Left colon (tissue), 2 donors: Measurements from ENCODE around the gene LENG1. TPM values are rescaled to one million over a fixed set of nuclear protein-coding genes. Genes with fewer than 3 reads are reported as not detected.
"Not testable (repeated sequence)": the region's sequence is repeated elsewhere in the genome, so short reads cannot be mapped to it uniquely, and the experiment has no call there.

Experiments used
- ATAC-seq: fragments of 200-7000 bp; cut with Tn5 transposase; one replicate; pipeline ENCODE4 v1.9.1; 2020; ENCODE audit warnings: mild to moderate bottlenecking, moderate library complexity
- DNase-seq, 2 donors: peaks; one replicate each; pipeline ENCODE4 v3.0.0-alpha.2; 2020
- intact Hi-C, 2 donors: fragments of 100-400 bp; cut with DNase I in 1 of 2; cut with micrococcal nuclease in 1 of 2; formaldehyde crosslinking; loops; one replicate each; pipeline versions ENCODE4 v1.11.2 to v1.14.0; 2022; cut with DNase I, micrococcal nuclease
- total RNA-seq, 2 donors: library from RNA; stranded (reverse); fragmentation: NEBNext Ultra II Directional; extraction: Animal tissue kit (Norgen Biotek cat#: 25700); gene quantifications; one replicate each; pipeline ENCODE4 v1.2.1, GENCODE V29; 2021
- donor health status: DM: no; HTN: no; CAD: no.
- donor health status: DM: yes; HTN: yes; CAD: no.

LENG1 gene
- total RNA-seq, 2 donors from 2014 or later = 5.3 to 7.3 TPM

DNA sequence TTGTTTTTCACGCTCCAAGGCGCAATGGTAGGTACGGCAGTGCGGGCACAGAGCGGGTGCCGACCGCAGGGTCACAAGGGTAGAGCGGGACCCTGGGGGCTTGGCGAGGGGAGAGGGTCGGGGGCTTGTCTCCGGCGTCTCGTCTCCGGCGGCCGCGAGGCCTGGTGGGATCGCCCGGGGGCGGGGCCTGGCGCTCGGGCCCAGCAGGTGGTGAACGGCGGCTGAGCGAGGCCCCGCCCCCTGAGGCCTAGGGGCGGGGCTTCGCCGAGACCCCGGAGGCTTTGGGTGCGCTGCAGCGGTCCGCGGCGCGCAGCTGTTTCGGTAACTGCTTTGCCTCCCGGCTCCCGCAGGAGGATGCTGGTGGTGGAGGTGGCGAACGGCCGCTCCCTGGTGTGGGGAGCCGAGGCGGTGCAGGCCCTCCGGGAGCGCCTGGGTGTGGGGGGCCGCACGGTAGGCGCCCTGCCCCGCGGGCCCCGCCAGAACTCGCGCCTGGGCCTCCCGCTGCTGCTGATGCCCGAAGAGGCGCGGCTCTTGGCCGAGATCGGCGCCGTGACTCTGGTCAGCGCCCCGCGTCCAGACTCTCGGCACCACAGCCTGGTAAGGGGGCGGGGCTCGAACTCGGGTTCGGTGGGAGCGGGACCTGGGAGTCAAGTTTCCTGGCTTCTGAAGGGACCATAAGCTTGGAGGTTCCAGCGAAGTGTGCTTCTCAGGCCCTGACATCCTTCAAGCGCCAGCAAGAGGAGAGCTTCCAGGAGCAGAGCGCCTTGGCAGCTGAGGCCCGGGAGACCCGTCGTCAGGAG, 31.7 kb upstream of the LENG1 start, which contains the start of gene TSEN34:
TSS of gene TSEN34 (plus strand) at position 298 of the 800 bp plus-strand sequence. CDS start at position 355, 57 bp downstream.
- intact Hi-C loops = no loop called here
- ATAC-seq (peak; percentile 42), DNase-seq (peak; percentile 58 to 89)

DNA sequence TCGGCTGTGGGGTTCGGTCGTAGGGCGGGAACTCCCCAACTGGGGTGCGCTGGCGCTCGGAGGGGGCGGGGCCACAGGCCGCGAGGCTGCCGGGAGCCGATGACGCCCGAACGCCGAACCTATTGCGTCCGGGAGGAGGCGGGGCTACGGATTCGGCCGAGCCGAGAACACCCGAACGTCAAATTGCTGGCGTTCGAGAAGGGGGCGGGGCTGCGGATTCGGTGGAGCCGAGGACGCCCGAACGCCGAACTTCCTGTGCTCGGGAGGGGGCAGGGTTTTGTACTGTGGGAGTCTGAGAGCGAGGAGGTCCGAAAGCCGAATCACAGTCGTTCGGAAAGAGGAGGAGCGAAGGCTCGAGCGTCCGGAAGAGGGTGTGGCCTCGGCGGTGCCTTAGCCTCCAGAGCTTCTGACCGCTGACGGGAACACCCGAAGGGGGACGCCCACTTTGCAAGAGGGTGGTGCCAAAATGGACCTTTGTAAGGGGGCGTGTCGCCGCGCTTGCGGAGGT, 31.0 kb upstream of the LENG1 start:
- ATAC-seq = peak; percentile 58
- intact Hi-C loops = no loop called here
- DNase-seq = peak; percentile 99 to 100

DNA sequence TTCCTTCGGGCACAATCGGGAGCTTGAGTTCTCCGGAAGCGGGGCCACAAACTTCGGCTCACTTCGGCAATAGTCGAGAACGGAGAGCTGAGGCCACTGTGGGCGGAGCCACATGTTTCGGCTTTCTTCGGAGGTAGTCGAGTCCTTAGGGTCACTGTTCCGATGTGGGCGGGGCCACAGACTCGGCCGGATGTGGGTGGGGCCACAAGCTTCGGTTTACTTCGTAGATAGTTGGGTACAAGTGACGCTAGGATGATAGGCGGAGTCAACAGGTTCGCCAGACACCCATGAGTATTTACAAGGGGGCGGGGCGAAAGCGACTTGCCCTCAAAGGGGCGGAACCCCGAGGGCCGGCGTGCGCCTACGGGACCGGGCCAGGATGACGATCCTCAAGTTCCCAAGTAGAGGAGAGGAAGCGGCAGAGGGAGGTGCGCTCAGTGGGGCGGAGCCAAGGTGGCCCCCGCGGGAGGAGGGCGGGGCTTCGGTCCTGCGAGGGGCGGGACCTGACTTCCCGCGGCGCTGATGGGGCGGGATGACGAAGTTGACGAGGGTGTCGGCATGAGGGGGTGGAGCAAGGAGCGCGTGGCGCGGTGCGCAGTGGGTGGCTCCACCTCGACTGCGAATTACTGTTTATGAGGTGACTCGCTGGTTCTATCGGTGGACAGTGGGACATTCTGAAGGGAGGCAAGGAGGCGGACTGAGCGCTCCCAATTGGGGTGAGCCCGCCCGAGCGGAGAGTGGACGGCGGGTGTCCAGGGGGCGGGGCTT, 30.4 kb upstream of the LENG1 start:
- intact Hi-C loops = no loop called here
- DNase-seq = peak; percentile 100
- ATAC-seq = peak; percentile 60

DNA sequence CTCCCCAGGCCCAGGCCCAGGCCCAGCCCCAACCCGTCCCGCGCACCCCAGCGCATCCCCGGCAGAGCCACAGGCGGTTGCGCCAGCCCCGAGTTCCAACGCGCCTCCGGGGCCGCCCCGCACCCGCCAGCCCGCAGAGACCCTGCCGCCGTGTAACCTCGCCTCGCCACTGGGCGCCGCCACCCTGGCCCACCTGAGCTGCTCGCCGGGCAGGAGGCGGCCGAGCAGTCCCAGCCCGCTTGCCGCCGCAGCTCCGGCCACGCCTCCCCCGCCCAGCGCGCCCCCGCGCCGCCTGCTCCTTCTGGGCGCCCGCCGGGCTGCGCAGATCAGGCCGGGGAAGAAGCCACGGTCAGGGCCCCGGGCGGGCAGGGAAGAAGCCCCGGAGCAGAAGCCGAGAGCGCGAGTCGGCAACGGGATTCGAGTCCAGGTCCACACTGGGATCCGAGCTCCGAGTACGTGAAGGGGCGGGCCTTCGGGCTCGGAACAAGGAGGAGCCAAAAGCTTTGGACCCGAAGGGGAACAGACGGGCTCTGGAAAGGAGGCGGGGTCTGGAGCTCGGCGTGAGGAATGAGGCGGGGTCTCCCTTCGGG, 29.7 kb upstream of the LENG1 start, which contains the start of gene MBOAT7:
TSS of gene MBOAT7 (minus strand) at position 436 of the 590 bp plus-strand sequence. CDS start 1,072 bp downstream, outside the sequence.
- DNase-seq (no peak), ATAC-seq (peak; percentile 49)
- intact Hi-C loops = no loop called here

DNA sequence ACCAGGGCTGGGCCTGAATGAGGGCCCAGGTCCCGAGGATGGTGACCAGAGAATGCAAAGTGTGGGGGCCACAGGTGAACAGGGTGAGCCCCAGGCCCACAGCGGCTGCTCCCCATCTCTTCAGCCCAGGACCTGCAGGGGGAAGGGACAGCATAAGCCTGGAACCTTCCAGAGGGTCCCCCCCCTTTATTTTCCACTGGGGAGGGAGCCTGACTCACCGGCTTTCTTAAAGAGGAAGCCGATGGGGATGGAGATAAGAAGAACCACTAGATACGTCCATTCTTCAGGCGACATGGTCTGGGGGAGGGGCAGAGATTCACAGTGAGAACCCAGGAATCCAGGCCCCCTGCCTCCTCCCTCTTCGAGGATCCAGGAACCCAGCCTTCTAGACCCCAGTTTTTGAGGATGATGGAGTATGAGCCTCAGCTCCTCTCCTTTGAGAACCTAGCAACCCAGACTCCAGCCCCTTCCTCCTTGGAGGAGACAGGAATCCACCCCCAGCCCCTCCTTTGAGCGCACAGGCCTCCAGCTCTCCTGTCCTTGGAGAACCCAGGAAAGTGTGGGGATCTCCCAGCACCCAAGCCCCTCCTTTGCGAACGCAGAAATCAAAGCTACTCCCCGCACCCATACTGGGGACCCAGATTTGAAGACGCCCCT, 28.8 kb upstream of the LENG1 start:
- no peak for ATAC-seq
- intact Hi-C loops = no loop called here
- peak; percentile 57 to 63 for DNase-seq

DNA sequence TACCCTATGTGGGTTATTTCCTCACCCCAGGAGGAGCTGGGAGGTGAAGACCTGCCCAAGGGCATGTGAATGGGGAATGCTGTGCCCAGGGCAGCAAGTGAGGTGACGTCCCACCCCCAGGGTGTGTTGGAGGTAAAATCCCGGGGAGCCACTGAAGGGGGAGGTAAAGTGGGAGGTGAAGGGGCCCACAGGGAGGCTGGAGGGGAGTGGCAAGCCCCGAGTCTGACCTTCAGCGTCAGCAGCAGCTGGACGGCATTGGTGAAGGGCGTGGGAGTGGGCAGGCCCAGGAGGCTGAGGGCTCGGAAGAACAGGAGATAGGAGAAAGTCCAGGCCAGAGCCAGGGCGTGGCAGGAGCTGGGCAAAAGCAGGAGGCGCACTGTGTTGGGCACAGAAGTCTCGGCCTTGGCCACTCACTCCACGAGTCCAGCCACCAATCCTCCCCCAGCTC, 27.4 kb upstream of the LENG1 start:
- ATAC-seq (peak; percentile 26), DNase-seq (peak; percentile 90 to 92)
- intact Hi-C loops = no loop called here

DNA sequence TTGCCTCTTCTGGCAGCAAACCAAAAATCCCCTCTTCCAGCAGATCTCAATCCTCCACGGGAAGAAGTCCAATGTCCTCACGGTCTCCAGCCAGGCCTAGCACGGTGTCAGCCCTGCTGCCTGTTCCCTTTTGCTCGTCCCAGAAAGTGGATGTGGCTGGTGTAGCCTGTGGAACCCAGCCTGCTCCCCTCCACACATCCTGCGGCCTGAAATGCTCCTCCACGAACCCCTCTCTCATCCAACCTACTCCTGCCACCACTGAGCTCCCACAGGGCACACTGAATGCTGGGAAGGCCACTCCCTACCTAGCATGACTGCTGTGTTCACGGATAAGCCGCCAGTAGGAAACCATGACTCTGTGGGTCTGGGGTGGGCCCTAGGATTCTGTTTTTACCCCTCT, 26.8 kb upstream of the LENG1 start:
- DNase-seq (no peak), ATAC-seq (no peak)
- intact Hi-C loops = no loop called here

DNA sequence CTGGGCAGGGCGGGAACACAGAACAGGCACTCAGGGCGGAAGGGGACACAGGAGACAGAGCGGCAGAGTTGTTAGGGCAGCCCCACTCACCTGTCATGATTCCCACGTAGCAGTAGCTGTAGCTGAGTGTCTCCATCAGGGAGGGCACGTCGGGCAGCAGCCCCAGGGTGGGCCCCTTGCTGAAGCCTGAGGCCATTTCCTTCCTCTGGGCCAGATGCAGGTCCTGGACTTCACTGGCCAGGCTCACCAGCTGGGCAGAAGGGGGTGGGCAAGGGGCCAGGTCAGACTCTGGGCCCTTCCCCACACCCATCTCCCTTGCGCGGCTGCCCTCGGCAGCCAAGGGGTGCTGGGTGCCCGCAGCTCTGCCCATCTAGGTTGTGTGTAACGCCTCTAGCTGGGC, 23.9 kb upstream of the LENG1 start:
- ATAC-seq (no peak), DNase-seq (no peak)
- intact Hi-C loops = no loop called here

DNA sequence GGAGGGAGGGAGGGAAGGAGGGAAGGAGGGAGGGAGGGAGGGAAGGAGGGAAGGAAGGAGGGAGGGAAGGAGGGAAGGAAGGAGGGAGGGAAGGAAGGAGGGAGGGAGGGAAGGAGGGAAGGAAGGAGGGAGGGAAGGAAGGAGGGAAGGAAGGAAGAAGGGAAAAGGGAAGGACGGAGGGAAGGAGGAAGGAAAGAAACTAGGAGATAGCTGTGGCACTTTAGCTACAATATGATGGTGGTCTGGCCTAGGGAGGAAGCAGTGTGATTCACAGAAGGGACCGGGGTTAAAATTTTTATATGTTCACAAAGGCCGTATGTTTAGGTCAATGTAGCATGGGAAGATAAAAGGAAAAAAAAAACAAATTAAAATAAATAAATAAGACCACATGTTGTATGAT, 22.4 kb upstream of the LENG1 start:
- intact Hi-C loops, ATAC-seq: not testable (repeated sequence)

DNA sequence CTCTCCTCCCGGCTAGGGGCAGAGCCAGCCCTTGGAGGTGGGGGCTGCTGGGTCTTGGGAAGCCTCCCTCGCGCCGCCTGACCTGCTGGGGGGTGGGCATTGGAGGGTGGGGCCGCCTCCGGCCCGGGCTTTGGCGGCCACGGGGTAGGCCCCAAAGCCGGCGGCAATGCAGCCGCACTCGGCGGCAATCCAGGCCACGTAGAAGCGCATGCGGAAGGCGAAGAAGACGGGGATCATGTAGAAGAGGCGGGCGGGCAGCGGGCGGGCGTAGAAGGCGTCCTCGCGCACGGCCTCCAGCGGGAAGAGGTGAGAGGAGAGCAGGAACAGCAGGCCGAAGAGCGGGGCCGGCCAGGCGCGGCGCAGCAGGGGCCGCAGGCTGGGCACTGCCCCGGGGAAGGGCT, 21.2 kb upstream of the LENG1 start:
- intact Hi-C loops = no loop called here
- DNase-seq (no peak), ATAC-seq (no peak)

More for the DNA sequence above, 22.4 kb upstream of the LENG1 start:
- not testable (repeated sequence) for DNase-seq

DNA sequence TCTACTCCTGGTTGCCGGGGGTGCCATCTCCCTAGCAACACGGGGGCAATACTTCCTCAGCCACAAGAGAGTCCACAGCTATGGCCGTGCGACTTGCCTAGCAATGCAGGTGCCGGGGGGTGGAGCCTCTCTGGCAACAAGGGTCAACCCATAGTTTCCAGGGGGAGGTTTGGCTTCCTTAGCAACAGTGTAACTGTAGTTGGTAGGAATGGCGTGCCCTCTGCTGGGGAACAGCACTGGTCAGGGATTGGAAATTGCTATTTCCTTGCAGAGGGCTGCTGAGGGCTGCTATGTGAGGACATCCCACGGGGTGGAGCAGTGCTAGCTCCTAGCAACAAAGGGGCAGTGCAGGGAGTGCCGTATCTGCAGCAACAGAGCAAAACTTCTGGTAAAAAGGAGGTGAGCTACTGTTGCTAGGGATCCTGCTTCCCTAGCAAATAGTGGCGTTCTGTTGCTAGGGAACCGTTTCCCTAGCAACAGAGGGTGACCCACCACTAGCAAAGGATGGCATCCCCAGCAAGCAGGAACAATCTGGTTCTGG, 20.5 kb upstream of the LENG1 start:
- DNase-seq (peak; percentile 78 to 85), ATAC-seq (peak; percentile 92)
- intact Hi-C loops = no loop called here

DNA sequence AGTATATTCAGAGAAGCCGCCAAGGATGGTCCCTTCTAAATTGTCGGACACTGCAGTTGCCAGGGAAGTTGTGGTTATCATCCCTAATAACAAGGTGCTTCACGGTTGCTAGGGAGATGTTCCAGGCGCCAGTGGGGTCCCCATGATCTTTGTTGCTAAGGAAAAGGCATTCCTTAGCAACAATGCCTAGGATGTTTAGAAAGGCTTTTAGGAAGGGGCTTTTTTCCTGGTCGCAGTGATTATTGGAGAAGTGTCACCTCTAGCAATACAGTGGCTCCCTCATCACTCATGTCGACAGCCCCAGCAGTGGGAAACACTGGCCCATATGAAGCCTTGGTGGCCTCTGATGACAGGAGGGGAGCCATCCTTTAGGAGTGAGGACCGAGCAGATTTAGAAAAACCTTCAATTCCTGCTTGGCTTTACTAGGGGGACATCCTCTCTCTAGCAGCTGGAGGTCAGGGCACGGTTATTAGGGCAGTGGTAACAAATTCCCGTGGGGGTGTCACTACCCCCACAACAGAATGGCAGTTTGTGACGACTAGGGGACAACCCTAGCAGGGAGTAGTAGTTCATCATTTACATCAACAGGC, 19.8 kb upstream of the LENG1 start:
- intact Hi-C loops = no loop called here
- DNase-seq (no peak), ATAC-seq (no peak)

DNA sequence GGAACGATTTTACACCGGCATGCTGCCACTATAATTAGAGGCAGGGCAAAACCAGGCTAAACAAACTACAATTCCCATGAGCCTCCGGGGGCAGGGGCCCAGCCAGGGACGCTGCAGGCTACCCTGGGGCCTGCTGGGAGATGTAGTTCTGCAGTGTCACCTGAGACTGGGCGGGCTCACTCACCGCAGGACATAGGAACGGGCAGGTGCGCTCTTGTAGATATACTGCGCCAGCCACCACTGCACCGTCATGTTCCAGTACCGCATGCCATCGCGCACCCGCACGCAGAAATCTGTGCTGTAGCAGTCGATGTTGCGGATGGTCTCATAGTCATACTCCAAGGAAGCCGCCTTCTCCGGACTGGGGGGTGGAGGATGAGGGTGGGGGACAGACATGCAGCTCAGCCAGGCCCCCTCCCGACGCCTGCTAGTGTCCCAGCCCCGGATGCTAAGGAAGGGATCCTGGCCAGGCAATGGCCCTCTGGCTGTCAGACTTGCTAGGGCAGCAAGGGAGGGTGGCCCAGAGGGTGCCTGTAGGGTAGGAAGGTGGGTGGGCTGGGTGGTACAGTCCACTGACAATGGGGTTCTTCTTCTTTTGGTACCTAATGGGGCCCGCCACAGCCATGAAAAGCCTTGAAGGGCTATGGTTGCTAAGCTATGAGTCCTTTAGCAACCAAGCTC, 19.2 kb upstream of the LENG1 start:
- ATAC-seq (peak; percentile 37), DNase-seq (peak in 1 of 2 donors; percentile 30)
- intact Hi-C loops = no loop called here

DNA sequence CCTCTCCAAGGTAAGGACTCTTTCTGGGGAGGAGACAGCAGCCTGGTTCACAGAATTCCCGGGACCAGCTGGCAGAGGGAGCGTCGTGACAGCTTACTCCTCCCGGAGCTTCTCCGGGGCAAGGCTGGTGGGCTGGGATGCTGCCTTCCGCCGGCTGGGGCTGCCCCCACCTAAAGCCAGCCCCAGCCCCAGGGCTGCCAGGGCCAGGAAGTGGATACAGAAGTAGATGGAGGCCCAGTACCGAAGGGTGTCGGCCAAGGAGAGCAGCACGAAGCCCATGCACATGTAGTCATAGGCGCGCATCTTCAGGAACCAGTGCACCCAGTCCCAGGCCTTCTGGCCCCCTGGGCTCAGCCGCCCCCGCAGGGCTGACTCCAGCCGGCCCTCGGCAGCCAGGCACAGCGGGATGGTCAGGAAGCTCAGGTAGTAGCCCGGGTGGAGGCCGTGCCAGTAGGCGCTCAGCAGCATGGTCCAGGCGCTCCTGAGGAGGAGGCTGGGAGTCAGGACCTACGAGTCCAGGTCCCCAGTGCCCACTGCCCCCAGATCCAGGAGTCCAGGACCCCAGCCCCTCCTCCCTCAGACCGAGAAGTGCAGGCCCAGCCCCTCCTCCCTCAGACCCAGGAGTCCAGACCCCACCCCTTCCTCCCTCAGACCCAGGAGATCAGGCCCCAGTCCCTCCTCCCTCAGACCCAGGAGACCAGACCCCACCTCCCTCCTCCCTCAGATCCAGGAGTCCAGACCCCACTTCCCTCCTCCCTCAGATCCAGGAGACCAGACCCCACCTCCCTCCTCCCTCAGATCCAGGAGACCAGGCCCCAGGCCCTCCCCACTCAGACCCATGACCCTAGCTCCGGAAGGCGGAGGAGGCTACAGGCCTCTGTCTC, 14.7 kb upstream of the LENG1 start:
- intact Hi-C loops = no loop called here
- DNase-seq (peak in 1 of 2 donors; percentile 31), ATAC-seq (no peak)

DNA sequence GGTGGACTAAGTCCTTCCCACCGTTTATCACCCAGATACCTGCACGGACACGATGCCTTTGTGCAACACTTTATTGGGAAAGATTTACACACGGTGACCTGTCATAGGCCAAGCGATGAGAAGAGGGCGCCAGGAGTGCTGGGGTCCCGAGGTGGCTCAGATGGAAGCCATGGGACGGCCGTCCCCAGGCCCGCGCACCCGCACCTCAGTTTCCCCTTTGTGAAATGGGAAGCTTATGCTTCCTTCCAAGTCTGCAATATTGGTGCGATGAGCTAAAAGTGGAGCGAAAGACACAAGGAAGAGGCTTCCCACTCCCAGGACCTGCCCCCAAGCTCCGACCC, 13.8 kb upstream of the LENG1 start:
- DNase-seq (no peak), ATAC-seq (no peak)
- intact Hi-C loops = no loop called here

DNA sequence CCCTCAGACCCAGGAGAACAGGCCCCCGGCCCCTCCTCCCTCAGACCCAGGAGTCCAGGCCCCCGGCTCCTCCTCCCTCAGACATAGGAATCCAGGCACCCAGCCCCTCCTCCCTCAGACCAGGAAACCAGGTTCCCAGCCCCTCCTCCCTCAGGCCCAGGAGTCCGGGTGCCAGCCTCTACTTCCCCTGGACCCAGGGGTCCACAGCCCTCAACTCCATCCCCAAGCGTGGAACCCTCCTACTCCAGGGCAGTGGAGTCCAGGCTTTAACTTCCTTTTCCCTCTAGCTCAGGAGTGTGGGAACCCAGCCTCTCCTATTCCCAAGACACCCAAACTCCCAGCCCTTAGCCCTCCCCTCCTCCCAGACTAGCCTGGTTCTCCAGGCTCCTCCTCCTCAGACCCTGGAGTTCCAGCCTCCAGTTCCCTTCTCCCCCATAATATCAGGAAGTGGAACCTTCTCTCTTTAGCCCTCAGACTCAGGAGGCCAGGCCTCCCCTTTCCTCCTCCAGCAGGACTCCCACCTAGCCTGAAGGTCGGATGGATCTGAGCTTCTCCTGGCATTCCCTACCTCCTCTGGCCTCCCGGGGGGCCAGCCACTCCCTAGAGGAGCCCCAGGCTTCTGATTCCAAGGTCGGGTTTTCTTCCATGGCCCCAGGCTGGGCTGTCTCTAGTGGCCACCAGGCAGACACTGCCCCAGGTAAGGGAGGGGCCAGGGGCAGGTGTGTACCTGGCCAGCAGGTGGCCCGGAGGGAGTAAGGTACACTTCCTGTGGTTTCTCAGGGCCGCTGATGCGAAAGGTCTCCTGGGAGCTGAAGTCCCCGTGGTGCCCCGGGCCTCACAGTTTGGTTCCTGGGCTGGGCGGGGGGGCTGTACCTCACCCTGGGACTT, 13.2 kb upstream of the LENG1 start, which contains the start of gene TMC4:
TSS of gene TMC4 (minus strand) at position 690 of the 888 bp plus-strand sequence. CDS start at position 647, 43 bp downstream.
- DNase-seq (peak; percentile 84 to 87), ATAC-seq (peak; percentile 93)
- intact Hi-C loops = no loop called here
